ENCODE results near the gene RAPGEF1. TPM values are rescaled to one million over a fixed set of nuclear protein-coding genes. Genes with fewer than 3 reads are reported as not detected.

Gene RAPGEF1
- total RNA-seq, 1 donor from 2014 or later, result 76.8 TPM

Other genes with a start within 250 kb of the RAPGEF1 start
- gene POMT1, start 237.2 kb downstream of the RAPGEF1 start, total RNA-seq, result 29.0 and 34.8 TPM in 2 replicates
- gene UCK1, start 208.8 kb downstream of the RAPGEF1 start, total RNA-seq, result 11.9 and 15.4 TPM in 2 replicates
- gene PRRT1B, start 194.6 kb downstream of the RAPGEF1 start, total RNA-seq, result not detected in 2 replicates

Data from astrocyte (in vitro differentiated cells and primary cell).